Breast epithelium (tissue), 3 donors: ENCODE measurements around the gene SAMSN1.

Experiments used
- POLR2A ChIP-seq: fragments of 450-650 bp; IDR thresholded peaks from one replicate; pipeline ENCODE4 v1.6.1; 2016; ENCODE audit warnings: antibody characterized with exemption, mild to moderate bottlenecking, moderate library complexity
- POLR2AphosphoS5 ChIP-seq, 3 donors: sonication (generic); formaldehyde crosslinking; IDR thresholded peaks; one replicate each; pipeline ENCODE4 v1.6.1; 2017; ENCODE audit warnings: antibody characterized with exemption in 3 of 3
- TF ChIP-seq, protein P1 (sequence below), 3 donors: fragments of 450-650 bp; IDR thresholded peaks; one replicate each; pipeline ENCODE4 v1.5.1; 2016 to 2017; ENCODE audit warnings: antibody characterized with exemption in 3 of 3, mild to moderate bottlenecking in 3 of 3, moderate library complexity in 3 of 3

DNA sequence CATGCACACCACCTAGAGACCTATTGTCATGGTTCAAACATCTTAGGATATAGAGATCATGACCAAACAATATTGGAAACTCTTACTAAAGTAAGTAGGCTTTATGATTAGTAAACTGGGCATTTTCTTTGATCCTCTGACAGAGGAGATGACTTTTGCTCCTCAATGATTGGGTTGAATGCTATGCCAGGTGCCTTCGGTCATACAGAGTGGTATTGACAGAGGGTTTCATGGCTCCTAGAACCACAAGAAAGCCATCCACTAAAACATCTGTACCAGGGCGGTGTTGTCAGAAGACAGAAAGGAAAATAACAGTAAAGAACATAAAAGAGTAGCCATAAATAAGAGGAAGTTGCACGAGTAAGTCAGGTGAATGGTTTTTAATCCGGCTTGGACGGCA, 20.8 kb upstream of the SAMSN1 start:
- TF ChIP-seq POLR2A, result no peak
- TF ChIP-seq, protein P1, sequence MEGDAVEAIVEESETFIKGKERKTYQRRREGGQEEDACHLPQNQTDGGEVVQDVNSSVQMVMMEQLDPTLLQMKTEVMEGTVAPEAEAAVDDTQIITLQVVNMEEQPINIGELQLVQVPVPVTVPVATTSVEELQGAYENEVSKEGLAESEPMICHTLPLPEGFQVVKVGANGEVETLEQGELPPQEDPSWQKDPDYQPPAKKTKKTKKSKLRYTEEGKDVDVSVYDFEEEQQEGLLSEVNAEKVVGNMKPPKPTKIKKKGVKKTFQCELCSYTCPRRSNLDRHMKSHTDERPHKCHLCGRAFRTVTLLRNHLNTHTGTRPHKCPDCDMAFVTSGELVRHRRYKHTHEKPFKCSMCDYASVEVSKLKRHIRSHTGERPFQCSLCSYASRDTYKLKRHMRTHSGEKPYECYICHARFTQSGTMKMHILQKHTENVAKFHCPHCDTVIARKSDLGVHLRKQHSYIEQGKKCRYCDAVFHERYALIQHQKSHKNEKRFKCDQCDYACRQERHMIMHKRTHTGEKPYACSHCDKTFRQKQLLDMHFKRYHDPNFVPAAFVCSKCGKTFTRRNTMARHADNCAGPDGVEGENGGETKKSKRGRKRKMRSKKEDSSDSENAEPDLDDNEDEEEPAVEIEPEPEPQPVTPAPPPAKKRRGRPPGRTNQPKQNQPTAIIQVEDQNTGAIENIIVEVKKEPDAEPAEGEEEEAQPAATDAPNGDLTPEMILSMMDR (IDR thresholded peaks at IDR 0.05), result no peak
- TF ChIP-seq POLR2AphosphoS5 (IDR thresholded peaks at IDR 0.05), result no peak
